ENCODE results near the gene ZNF385C. TPM values are rescaled to one million over a fixed set of nuclear protein-coding genes. Genes with fewer than 3 reads are reported as not detected.

ZNF385C gene
- total and polyA plus RNA-seq, 3 donors from 2014 or later, result 17.9 to 26.6 (median 21.4) TPM

- Histone ChIP-seq H3K36me3 (ENCODE audit: low read depth, missing control alignments) (no peaks in the 10 kb centered on the region), H3K27ac (no peak overlapping the region), H3K4me1 (peaks cover 34% of the 10 kb centered on the region), H3K9me3 (no peaks in the 10 kb centered on the region), H3K4me3 (no peak overlapping the region), H3K27me3 (no peaks in the 10 kb centered on the region)
- intact Hi-C loops (cut with DNase I; ENCODE audit: low total_unique reads), result no loop called here
- TF ChIP-seq CTCF (IDR thresholded peaks at IDR 0.05) (no peak), POLR2A (IDR thresholded peaks at IDR 0.05) (no peak)
- WGBS, 2 donors, result 64 to 80% methylated on average over 7 to 8 of the region's 8 CpGs
- DNase-seq, result no peak
Observed at GRCh38 chr17:42096360-42097111, 1.7 kb downstream of the ZNF385C start.

- TF ChIP-seq CTCF (IDR thresholded peaks at IDR 0.05) (no peak), POLR2A (IDR thresholded peaks at IDR 0.05) (no peak)
- no peak overlapping the region for H3K4me3 ChIP-seq
- no peaks in the 10 kb centered on the region for H3K27me3 ChIP-seq
- H3K9me3 ChIP-seq, result no peaks in the 10 kb centered on the region
- intact Hi-C loops (cut with DNase I; ENCODE audit: low total_unique reads), result no loop called here
- peaks cover 33% of the 10 kb centered on the region for H3K4me1 ChIP-seq
- H3K27ac ChIP-seq, result peak overlapping the region; percentile 31 to 53
- no peak for DNase-seq
- H3K36me3 ChIP-seq (ENCODE audit: low read depth, missing control alignments), result no peaks in the 10 kb centered on the region
- 73 to 76% methylated on average over 12 of the region's 12 CpGs for WGBS, 2 donors
Observed at GRCh38 chr17:42094375-42095069, 3.8 kb downstream of the ZNF385C start.

GRCh38 chr17:42092939-42093338 is 5.3 kb downstream of the ZNF385C start:
- TF ChIP-seq CTCF (IDR thresholded peaks at IDR 0.05), result no peak
- no peak for TF ChIP-seq POLR2A (IDR thresholded peaks at IDR 0.05)
- 62 to 63% methylated on average over 6 of the region's 6 CpGs for WGBS, 2 donors
- intact Hi-C loops (cut with DNase I; ENCODE audit: low total_unique reads), result no loop called here
- no peak for DNase-seq
- Histone ChIP-seq H3K27me3 (no peaks in the 10 kb centered on the region), H3K36me3 (ENCODE audit: low read depth, missing control alignments) (no peaks in the 10 kb centered on the region), H3K4me3 (no peak overlapping the region), H3K4me1 (peaks cover 23% of the 10 kb centered on the region), H3K9me3 (no peaks in the 10 kb centered on the region), H3K27ac (peak overlapping the region; percentile 9 to 45)

- Histone ChIP-seq H3K27ac (peak overlapping the region; percentile 9 to 50), H3K36me3 (ENCODE audit: low read depth, missing control alignments) (no peaks in the 10 kb centered on the region), H3K4me3 (no peak overlapping the region), H3K9me3 (no peaks in the 10 kb centered on the region), H3K4me1 (peaks cover 19% of the 10 kb centered on the region), H3K27me3 (no peaks in the 10 kb centered on the region)
- DNase-seq, result no peak
- 78 to 80% methylated on average over 5 to 8 of the region's 8 CpGs for WGBS, 2 donors
- intact Hi-C loops (cut with DNase I; ENCODE audit: low total_unique reads), result no loop called here
- TF ChIP-seq CTCF (IDR thresholded peaks at IDR 0.05) (no peak), POLR2A (IDR thresholded peaks at IDR 0.05) (no peak)
Observed at GRCh38 chr17:42090964-42091790, 7.1 kb downstream of the ZNF385C start.

Measured in testis (tissue), 3 donors.